HG03095 (cell line): ENCODE data around the gene DRD3.

Experiments
- ATAC-seq: cut with Tn5 transposase; IDR thresholded peaks from one replicate; pipeline ENCODE4 v1.9.1; 2021; ENCODE audit warnings: moderate library complexity; ENCODE audit not compliant: unreplicated experiment

Gene DRD3

DNA sequence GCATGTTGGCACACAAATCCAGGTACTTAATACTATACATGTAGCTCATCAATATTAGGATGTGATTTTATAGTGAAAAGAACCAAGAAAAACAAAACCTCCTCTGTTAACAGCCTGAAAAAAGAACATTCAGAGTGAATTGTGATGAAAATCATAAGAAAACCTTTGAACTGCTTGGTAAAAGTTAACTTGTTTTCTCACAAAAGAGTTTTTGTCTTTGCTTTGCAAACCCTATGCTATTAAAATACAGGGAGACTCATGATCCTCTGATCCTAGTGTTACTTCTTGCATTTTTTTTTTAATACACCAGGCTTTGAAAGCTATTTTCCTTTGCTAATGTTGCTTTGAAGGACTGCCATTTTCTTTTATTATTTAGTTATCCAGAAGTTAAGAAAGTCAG is 98.7 kb downstream of the DRD3 start:
- ATAC-seq = no peak

DNA sequence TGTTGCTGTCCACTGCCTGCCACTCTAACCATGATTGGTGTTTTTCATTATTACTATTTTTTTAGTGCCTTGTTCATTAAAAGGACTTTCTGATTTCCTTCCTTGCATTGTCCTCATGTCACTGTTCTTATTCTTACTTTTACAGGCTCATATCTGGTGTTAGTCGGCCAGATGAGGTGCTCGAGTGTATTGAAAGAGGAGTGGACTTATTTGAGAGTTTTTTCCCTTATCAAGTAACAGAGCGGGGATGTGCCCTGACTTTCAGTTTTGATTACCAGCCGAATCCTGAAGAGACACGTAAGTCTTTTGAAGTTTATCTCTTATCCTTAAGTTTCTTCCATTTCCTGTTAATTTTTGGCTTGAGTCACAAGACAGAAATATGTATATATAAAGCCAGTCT is 99.1 kb downstream of the DRD3 start:
- ATAC-seq = no peak

GRCh38 chr3:114078126-114078525 is 100.7 kb downstream of the DRD3 start:
- no peak for ATAC-seq
